Peyer's patch (tissue), 4 donors: ENCODE results near the gene BANP. TPM values are rescaled to one million over a fixed set of nuclear protein-coding genes. Genes with fewer than 3 reads are reported as not detected.
A peak's percentile ranks its signal among the peaks of the same experiment; 100 is the strongest.

Experiments used
- DNase-seq, 3 donors: peaks; one replicate each; pipeline ENCODE4 v3.0.0-alpha.2; 2017 to 2019
- H3K27ac ChIP-seq, 4 donors: fragments of 200-600 bp; sonication (generic); one replicate each; pipeline ENCODE4 v1.5.1; 2016 to 2019
- H3K27me3 ChIP-seq, 2 donors: fragments of 200-600 bp; sonication (generic); one replicate each; pipeline ENCODE4 v1.5.1; 2019
- H3K36me3 ChIP-seq, 3 donors: fragments of 200-600 bp; sonication (generic); one replicate each; pipeline ENCODE4 v1.5.1; 2016 to 2019
- H3K4me1 ChIP-seq, 4 donors: fragments of 200-600 bp; sonication (generic); one replicate each; pipeline ENCODE4 v1.5.1; 2016 to 2019
- H3K4me3 ChIP-seq, 4 donors: fragments of 200-600 bp; sonication (generic); 1 replicate in 3 of 4; 2 replicates in 1 of 4; pipeline ENCODE4 v1.5.1; 2016 to 2019; ENCODE audit warnings: mild to moderate bottlenecking in 1 of 4
- H3K9me3 ChIP-seq, 4 donors: fragments of 200-600 bp; sonication (generic); one replicate each; pipeline ENCODE4 v1.5.1; 2016 to 2019; ENCODE audit warnings: mild to moderate bottlenecking in 1 of 4
- POLR2A ChIP-seq, 2 donors: fragments of 450-650 bp; IDR thresholded peaks; one replicate each; pipeline ENCODE4 v1.5.1; 2017; ENCODE audit warnings: antibody characterized with exemption in 2 of 2, mild to moderate bottlenecking in 2 of 2, moderate library complexity in 2 of 2
- total RNA-seq, 4 donors: library from RNA; depleted of rRNA; stranded (reverse); fragments of >200 nt; gene quantifications; one replicate each; pipeline ENCODE4 v1.1.0, GENCODE V29; 2016
- TF ChIP-seq, protein P1 (sequence below), 6 experiments: fragments of 450-650 bp in 4 of 6; fragments of 200-600 bp in 2 of 6; sonication (generic) in 1 of 6; IDR thresholded peaks; one replicate each; pipeline ENCODE4 v1.5.1; 2017 to 2019; ENCODE audit warnings: antibody characterized with exemption in 6 of 6, mild to moderate bottlenecking in 3 of 6, moderate library complexity in 1 of 6

Gene BANP
- total RNA-seq, 4 donors from 2014 or later = 27.6 to 113 (median 42.7) TPM

DNA sequence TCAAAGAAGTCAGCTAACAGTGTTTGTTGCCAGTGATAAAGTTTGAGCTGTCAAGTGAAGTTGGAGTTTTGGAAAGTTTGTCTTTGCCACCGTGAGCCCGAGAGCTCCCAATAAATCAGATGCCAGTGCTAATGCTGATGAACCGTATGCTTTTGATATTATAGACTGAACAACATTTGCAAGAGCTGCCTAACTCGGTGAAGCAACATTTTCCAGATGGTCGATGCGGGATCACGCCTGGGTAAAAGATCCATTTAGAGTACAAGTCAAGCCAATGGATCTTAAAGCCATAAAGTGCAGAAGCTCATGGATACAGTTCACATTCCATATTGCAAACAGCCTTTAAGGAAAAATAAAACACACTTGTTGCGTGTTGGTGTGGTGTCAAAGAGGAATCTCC, 9.6 kb downstream of the BANP start:
- Histone ChIP-seq H3K27ac (no peak overlapping the region), H3K4me1 (peaks cover 0 to 14% (median 9%) of the 10 kb centered on the region in 4 donors), H3K9me3 (no peaks in the 10 kb centered on the region), H3K4me3 (no peak overlapping the region), H3K36me3 (peaks cover 0 to 5% (median 0%) of the 10 kb centered on the region in 3 donors), H3K27me3 (no peaks in the 10 kb centered on the region)
- TF ChIP-seq POLR2A (IDR thresholded peaks at IDR 0.05) = no peak
- TF ChIP-seq, protein P1, sequence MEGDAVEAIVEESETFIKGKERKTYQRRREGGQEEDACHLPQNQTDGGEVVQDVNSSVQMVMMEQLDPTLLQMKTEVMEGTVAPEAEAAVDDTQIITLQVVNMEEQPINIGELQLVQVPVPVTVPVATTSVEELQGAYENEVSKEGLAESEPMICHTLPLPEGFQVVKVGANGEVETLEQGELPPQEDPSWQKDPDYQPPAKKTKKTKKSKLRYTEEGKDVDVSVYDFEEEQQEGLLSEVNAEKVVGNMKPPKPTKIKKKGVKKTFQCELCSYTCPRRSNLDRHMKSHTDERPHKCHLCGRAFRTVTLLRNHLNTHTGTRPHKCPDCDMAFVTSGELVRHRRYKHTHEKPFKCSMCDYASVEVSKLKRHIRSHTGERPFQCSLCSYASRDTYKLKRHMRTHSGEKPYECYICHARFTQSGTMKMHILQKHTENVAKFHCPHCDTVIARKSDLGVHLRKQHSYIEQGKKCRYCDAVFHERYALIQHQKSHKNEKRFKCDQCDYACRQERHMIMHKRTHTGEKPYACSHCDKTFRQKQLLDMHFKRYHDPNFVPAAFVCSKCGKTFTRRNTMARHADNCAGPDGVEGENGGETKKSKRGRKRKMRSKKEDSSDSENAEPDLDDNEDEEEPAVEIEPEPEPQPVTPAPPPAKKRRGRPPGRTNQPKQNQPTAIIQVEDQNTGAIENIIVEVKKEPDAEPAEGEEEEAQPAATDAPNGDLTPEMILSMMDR (IDR thresholded peaks at IDR 0.05) = no peak
- no peak for DNase-seq

DNA sequence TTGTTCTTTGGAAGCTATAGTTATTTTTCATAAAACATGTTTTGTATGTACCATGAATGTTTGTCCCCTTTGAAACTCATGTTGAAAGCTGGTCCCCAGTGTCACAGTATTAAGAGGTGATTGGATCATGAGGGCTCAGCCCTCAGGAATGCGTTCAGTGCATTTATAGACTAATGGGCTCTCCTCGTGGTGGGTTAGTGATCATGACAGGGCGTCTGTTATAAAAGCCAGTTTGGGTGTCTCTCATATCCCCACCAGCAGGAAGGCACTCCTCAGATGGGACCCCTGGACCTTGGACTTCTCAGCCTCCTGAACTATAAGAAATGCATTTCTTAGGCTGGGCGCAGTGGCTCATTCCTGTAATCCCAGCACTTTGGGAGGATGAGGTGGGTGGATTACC, 10.4 kb downstream of the BANP start:
- Histone ChIP-seq H3K4me1 (peaks cover 0 to 21% (median 5%) of the 10 kb centered on the region in 4 donors), H3K4me3 (no peak overlapping the region), H3K36me3 (peaks cover 0 to 5% (median 0%) of the 10 kb centered on the region in 3 donors), H3K27me3 (no peaks in the 10 kb centered on the region), H3K9me3 (no peaks in the 10 kb centered on the region), H3K27ac (no peak overlapping the region)
- no peak for DNase-seq
- TF ChIP-seq POLR2A (IDR thresholded peaks at IDR 0.05) = no peak
- TF ChIP-seq, protein P1 (IDR thresholded peaks at IDR 0.05) = no peak

DNA sequence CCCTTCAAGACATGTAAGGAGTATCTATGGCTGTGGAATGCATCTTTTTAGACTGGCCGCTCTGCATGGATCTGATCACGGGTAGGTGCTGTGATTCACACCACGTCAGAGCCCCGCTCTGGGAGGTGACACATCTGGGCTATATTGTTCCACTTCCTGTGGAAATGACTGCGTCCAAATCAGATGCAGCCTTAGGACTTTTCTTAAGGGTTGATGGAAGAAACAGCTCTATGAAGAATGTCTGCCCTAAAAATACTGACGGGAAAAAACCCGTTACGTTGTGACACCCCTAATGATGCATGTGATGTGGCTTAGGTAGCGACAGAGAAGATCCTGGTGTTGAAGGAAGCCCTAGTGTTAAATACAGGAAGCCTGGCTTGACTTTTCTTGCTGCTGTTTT, 12.2 kb downstream of the BANP start:
- H3K27me3 ChIP-seq = no peaks in the 10 kb centered on the region
- H3K4me1 ChIP-seq = peaks cover 0 to 18% (median 2%) of the 10 kb centered on the region in 4 donors
- H3K4me3 ChIP-seq = no peak overlapping the region
- H3K27ac ChIP-seq = peak overlapping the region in 1 of 4 donors; percentile 14
- no peaks in the 10 kb centered on the region for H3K36me3 ChIP-seq
- no peak for DNase-seq
- TF ChIP-seq, protein P1 (IDR thresholded peaks at IDR 0.05) = no peak
- TF ChIP-seq POLR2A (IDR thresholded peaks at IDR 0.05) = no peak
- no peaks in the 10 kb centered on the region for H3K9me3 ChIP-seq

DNA sequence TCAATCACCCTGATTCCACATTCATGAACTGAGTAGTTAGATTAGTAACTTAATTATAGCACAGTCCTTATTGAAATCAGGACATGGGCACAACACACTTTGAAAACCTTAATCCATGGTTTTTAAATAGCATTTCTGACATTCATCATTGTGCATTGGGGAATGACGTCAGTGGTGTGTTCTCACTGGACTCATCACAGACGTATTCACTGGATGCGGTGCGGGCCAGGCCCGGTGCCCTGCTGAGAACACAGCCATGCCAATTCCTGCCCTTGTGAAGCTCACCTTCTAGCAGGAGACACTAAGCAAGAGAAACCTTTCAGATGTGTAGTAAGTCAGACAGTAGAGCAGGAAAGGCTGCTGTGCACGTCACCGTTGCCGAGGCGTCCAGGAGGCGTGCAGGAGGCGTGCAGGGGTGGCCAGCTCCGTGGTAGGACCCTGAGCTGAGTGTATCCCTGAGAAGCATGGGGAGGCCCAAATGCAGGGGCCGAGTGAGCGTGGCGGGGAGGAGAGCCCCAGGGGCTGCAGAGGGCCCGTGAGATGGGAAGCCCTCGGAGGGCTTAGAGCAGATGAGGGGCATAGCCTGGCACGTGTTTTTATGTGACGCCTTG, 12.9 kb downstream of the BANP start:
- Histone ChIP-seq H3K36me3 (no peaks in the 10 kb centered on the region), H3K9me3 (no peaks in the 10 kb centered on the region), H3K4me3 (no peak overlapping the region), H3K4me1 (peaks cover 0 to 18% (median 2%) of the 10 kb centered on the region in 4 donors), H3K27ac (no peak overlapping the region), H3K27me3 (no peaks in the 10 kb centered on the region)
- no peak for DNase-seq
- no peak for TF ChIP-seq POLR2A (IDR thresholded peaks at IDR 0.05)
- TF ChIP-seq, protein P1 (IDR thresholded peaks at IDR 0.05) = no peak

DNA sequence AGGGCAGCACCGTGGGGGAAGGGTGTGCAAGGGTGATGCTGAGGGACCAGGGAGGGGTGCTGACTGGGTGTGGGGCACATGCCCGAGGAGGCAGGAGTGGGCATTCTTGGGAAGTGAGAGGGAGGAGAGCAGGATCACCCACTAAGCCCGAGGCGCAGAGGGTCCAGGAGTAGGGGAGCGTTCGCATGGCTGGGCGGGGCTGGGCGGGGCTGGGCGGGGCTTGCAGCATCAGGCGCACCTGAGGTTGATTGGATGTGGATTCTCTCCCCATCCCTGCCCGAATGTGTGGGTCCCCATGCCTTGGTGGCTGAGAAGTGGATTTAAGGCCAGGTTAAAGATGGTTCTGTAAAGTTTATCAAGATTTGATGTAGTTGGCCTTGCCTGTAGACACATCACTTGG, 14.2 kb downstream of the BANP start:
- TF ChIP-seq POLR2A (IDR thresholded peaks at IDR 0.05) = no peak
- TF ChIP-seq, protein P1 (IDR thresholded peaks at IDR 0.05) = no peak
- no peaks in the 10 kb centered on the region for H3K9me3 ChIP-seq
- no peaks in the 10 kb centered on the region for H3K36me3 ChIP-seq

More for the DNA sequence above, 14.2 kb downstream of the BANP start:
- Histone ChIP-seq H3K4me3 (no peak overlapping the region), H3K27ac (peak overlapping the region in 2 of 4 donors; percentile 39 to 51), H3K4me1 (peaks cover 0 to 18% (median 2%) of the 10 kb centered on the region in 4 donors), H3K27me3 (no peaks in the 10 kb centered on the region)
- no peak for DNase-seq
